Rectal smooth muscle tissue (tissue), 1 donor: ENCODE results near the gene H3-3A.
"Not testable (repeated sequence)": the region's sequence is repeated elsewhere in the genome, so short reads cannot be mapped to it uniquely, and the experiment has no call there.

Experiments
- H3K27ac ChIP-seq: one replicate; pipeline ENCODE4 v1.7.0; 2013; ENCODE audit warnings: low read depth, low read length, inconsistent platforms
- H3K27me3 ChIP-seq: one replicate; pipeline ENCODE4 v1.7.0; 2013; ENCODE audit warnings: low read length; ENCODE audit not compliant: control insufficient read depth, insufficient read depth
- H3K36me3 ChIP-seq: one replicate; pipeline ENCODE4 v1.7.0; 2013; ENCODE audit warnings: low read length; ENCODE audit not compliant: control insufficient read depth, insufficient read depth
- H3K4me1 ChIP-seq: one replicate; pipeline ENCODE4 v1.7.0; 2013; ENCODE audit warnings: low read length; ENCODE audit not compliant: control insufficient read depth, insufficient read depth
- H3K4me3 ChIP-seq: one replicate; pipeline ENCODE4 v1.7.0; 2013; ENCODE audit warnings: low read length
- H3K9ac ChIP-seq: one replicate; pipeline ENCODE4 v1.7.0; 2013; ENCODE audit warnings: low read length

Gene H3-3A

DNA sequence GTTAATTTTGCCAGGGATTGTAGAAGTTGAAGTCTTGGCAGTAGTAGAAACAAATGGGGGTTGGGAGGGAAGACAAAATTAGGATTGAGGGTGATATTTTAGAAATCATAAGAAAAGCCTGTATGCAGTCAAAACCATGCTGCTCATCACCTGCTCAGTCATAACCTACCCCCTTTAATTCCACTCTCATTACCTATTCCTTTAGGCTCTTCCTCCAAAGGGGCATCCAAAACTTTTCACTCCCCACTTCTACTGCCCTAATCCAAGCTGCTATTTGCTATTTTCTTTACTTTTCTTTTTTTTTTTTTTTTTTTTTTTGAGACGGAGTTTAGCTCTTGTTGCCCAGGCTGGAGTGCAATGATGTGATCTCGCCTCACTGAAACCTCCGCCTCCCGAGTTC lies 11.5 kb downstream of the H3-3A start:
- Histone ChIP-seq H3K27me3 (no peaks in the 10 kb centered on the region), H3K4me1 (no peaks in the 10 kb centered on the region), H3K4me3 (no peak overlapping the region), H3K9ac (no peak overlapping the region), H3K27ac (no peak overlapping the region), H3K36me3 (peaks cover 12% of the 10 kb centered on the region)

DNA sequence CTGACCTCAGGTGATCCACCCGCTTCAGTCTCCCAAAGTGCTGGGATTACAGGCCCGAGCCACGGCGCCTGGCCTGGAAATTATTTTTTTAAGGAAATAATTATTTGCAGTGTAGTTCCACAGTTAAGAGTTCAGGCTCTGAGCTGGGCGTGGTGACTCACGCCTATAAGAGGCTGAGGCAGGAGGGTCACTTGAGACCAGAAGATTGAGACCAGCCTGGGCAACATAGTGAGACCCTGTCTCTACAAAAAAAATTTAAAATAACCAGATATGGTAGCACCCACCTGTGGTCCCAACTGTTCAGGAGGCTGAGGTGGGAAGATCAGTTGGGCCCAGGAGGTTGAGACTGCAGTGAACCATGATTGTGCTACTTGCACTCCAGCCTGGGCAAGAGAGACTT lies 13.9 kb downstream of the H3-3A start:
- Histone ChIP-seq H3K27me3 (no peaks in the 10 kb centered on the region), H3K27ac (no peak overlapping the region), H3K4me3 (no peak overlapping the region), H3K36me3 (peaks cover 12% of the 10 kb centered on the region), H3K4me1 (no peaks in the 10 kb centered on the region), H3K9ac (no peak overlapping the region)

- H3K27ac ChIP-seq: no peak overlapping the region
- H3K36me3 ChIP-seq: no peaks in the 10 kb centered on the region
- H3K4me1 ChIP-seq: peaks cover 3% of the 10 kb centered on the region
- no peak overlapping the region for H3K9ac ChIP-seq
- H3K4me3 ChIP-seq: no peak overlapping the region
- H3K27me3 ChIP-seq: no peaks in the 10 kb centered on the region
These were observed 15.9 kb downstream of the H3-3A start for GRCh38 chr1:226078374-226078773.

GRCh38 chr1:226082587-226082917 lies 20.0 kb downstream of the H3-3A start:
- H3K27me3 ChIP-seq: no peaks in the 10 kb centered on the region
- H3K27ac ChIP-seq: no peak overlapping the region
- H3K4me3 ChIP-seq: peak overlapping the region; percentile 80
- no peaks in the 10 kb centered on the region for H3K36me3 ChIP-seq
- peaks cover 3% of the 10 kb centered on the region for H3K4me1 ChIP-seq
- peak overlapping the region; percentile 5 for H3K9ac ChIP-seq

DNA sequence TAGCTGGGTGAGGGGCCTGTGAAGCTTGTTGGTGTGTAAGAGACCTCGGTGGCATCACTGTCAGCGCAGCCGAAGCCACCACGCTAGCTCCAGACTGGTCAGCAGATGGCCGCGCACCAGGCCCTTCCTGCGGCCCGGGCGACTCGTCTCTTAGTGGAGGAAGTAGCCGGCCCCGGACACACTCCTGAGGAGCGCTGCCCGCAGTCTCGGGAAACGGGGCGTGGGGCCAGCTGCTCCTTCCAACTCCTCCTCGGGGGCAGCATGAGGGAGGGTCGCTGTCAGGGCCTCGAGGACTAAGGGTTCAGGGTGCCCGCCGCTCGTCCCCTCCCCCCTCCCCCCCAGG lies 20.4 kb downstream of the H3-3A start:
- no peaks in the 10 kb centered on the region for H3K36me3 ChIP-seq
- H3K27ac ChIP-seq: peak overlapping the region; percentile 57
- peak overlapping the region; percentile 5 for H3K9ac ChIP-seq
- H3K4me3 ChIP-seq: peak overlapping the region; percentile 80
- H3K4me1 ChIP-seq: peaks cover 3% of the 10 kb centered on the region
- no peaks in the 10 kb centered on the region for H3K27me3 ChIP-seq

- no peaks in the 10 kb centered on the region for H3K27me3 ChIP-seq
- peak overlapping the region; percentile 57 for H3K27ac ChIP-seq
- peak overlapping the region; percentile 40 for H3K9ac ChIP-seq
- H3K36me3 ChIP-seq: no peaks in the 10 kb centered on the region
- peaks cover 3% of the 10 kb centered on the region for H3K4me1 ChIP-seq
- H3K4me3 ChIP-seq: peak overlapping the region; percentile 80
These were observed 21.0 kb downstream of the H3-3A start for GRCh38 chr1:226083302-226084101.

- Histone ChIP-seq H3K9ac (no peak overlapping the region), H3K4me3 (no peak overlapping the region), H3K36me3 (no peaks in the 10 kb centered on the region), H3K4me1 (peaks cover 3% of the 10 kb centered on the region), H3K27me3 (no peaks in the 10 kb centered on the region), H3K27ac (no peak overlapping the region)
These were observed 23.3 kb downstream of the H3-3A start for GRCh38 chr1:226085675-226086285.

DNA sequence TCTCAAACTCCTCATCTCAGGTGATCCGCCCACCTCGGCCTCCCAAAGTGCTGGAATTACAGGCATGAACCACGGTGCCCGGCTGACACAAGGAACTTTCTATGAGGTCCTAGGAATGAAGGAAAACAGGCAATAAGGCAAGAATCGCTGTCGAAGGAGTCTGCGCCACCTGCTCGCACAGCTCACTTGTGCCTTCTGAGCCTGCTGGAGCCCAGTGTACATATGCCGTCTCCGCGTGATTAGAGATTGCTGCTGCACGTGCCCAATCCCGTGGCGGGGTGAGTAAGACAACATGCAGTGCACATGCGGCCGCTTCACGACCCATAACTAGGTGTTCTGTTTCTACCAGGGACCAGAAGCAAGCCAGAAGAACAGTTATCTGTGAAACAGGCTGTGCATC lies 24.3 kb downstream of the H3-3A start:
- no peak overlapping the region for H3K4me3 ChIP-seq
- H3K27ac ChIP-seq: no peak overlapping the region
- H3K4me1 ChIP-seq: peaks cover 3% of the 10 kb centered on the region
- no peaks in the 10 kb centered on the region for H3K36me3 ChIP-seq
- H3K27me3 ChIP-seq: no peaks in the 10 kb centered on the region
- H3K9ac ChIP-seq: no peak overlapping the region

DNA sequence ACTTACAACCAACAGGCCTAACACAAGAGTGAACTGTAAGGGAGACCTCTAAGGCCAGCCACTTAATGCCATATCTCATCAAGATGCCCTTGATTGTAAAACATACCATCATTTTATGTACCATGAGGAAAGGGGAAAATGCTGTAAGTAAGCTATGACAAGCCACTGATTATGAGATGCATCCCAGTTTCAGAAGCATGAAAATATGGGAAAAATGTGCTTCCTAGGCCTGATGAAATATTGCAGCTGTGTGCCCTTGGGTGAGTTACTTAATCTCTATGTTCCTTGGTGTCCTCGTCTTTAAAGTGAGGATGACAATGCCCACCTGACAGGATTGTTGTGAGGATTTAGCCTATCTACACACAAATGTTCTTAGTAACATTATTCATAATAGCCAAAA lies 28.9 kb downstream of the H3-3A start:
- Histone ChIP-seq H3K4me3 (no peak overlapping the region), H3K27ac (no peak overlapping the region), H3K27me3 (no peaks in the 10 kb centered on the region), H3K9ac (no peak overlapping the region), H3K36me3 (no peaks in the 10 kb centered on the region), H3K4me1 (no peaks in the 10 kb centered on the region)

- H3K36me3 ChIP-seq, H3K4me3 ChIP-seq, H3K27ac ChIP-seq, H3K9ac ChIP-seq, H3K4me1 ChIP-seq, H3K27me3 ChIP-seq: not testable (repeated sequence)
These were observed 29.7 kb downstream of the H3-3A start for GRCh38 chr1:226092048-226092820.

- Histone ChIP-seq H3K27me3 (no peaks in the 10 kb centered on the region), H3K27ac (no peak overlapping the region), H3K4me1 (no peaks in the 10 kb centered on the region), H3K9ac (no peak overlapping the region), H3K36me3 (no peaks in the 10 kb centered on the region), H3K4me3 (no peak overlapping the region)
These were observed 30.4 kb downstream of the H3-3A start for GRCh38 chr1:226092965-226093364.

DNA sequence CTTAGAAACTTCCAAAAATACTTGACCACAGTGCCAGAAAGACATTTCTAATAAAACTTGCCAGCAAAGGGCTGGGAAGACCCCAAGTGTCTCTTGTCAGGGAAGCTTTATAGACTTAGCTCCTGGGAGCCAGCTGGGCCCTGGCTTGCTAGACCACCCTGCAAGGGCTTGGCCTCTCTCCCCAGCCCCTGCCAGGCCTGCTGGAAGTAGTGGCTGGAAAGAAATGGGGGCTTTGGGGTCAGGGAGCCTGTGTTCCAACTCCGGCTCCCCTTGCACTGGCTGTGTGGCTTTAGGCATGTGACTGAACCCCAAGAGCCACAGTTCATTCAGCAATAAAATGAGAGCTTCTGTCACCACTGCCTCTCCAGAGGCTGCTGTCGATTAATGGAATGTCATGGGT lies 31.1 kb downstream of the H3-3A start:
- Histone ChIP-seq H3K4me3 (no peak overlapping the region), H3K27me3 (no peaks in the 10 kb centered on the region), H3K9ac (no peak overlapping the region), H3K36me3 (no peaks in the 10 kb centered on the region), H3K27ac (no peak overlapping the region), H3K4me1 (no peaks in the 10 kb centered on the region)
